ENCODE results near the gene DCAKD.
"Not testable (repeated sequence)": the region's sequence is repeated elsewhere in the genome, so short reads cannot be mapped to it uniquely, and the experiment has no call there.

DCAKD gene

GRCh38 chr17:45063198-45063597 lies 11.8 kb upstream of the DCAKD start:
- no peak for DNase-seq (ENCODE audit: low spot score)

GRCh38 chr17:45061606-45062205 lies 10.3 kb upstream of the DCAKD start:
- DNase-seq (ENCODE audit: low spot score) = no peak

GRCh38 chr17:45060797-45061605 lies 9.6 kb upstream of the DCAKD start, which contains the start of gene NMT1:
TSS of gene NMT1 (plus strand) at chr17:45061317. CDS start at chr17:45061330, 13 bp downstream.
- DNase-seq (ENCODE audit: low spot score) = peak; percentile 94

GRCh38 chr17:45060382-45060796 lies 9.0 kb upstream of the DCAKD start:
- no peak for DNase-seq (ENCODE audit: low spot score)

- no peak for DNase-seq (ENCODE audit: low spot score)
Observed at GRCh38 chr17:45052052-45052772, 780 bp upstream of the DCAKD start.

- DNase-seq (ENCODE audit: low spot score) = not testable (repeated sequence)
Observed at GRCh38 chr17:45051720-45052051, 254 bp upstream of the DCAKD start.

GRCh38 chr17:45050481-45051059 lies 862 bp downstream of the DCAKD start:
- no peak for DNase-seq (ENCODE audit: low spot score)

GRCh38 chr17:45048795-45049563 lies 2.5 kb downstream of the DCAKD start:
- peak; percentile 61 for DNase-seq (ENCODE audit: low spot score)

- no peak for DNase-seq (ENCODE audit: low spot score)
Observed at GRCh38 chr17:45046537-45047125, 4.8 kb downstream of the DCAKD start.

GRCh38 chr17:45043813-45044540 lies 7.5 kb downstream of the DCAKD start:
- DNase-seq (ENCODE audit: low spot score) = no peak

GRCh38 chr17:45042346-45043120 lies 8.9 kb downstream of the DCAKD start:
- no peak for DNase-seq (ENCODE audit: low spot score)

- DNase-seq (ENCODE audit: low spot score) = no peak
Observed at GRCh38 chr17:45040459-45040858, 11.0 kb downstream of the DCAKD start.

GRCh38 chr17:45038728-45039634 lies 12.5 kb downstream of the DCAKD start:
- no peak for DNase-seq (ENCODE audit: low spot score)

GRCh38 chr17:45036691-45037090 lies 14.7 kb downstream of the DCAKD start:
- no peak for DNase-seq (ENCODE audit: low spot score)

- DNase-seq (ENCODE audit: low spot score) = no peak
Observed at GRCh38 chr17:45035848-45036247, 15.6 kb downstream of the DCAKD start.

GRCh38 chr17:45034599-45034998 lies 16.8 kb downstream of the DCAKD start:
- DNase-seq (ENCODE audit: low spot score) = no peak

GRCh38 chr17:45032174-45032541 lies 19.3 kb downstream of the DCAKD start:
- DNase-seq (ENCODE audit: low spot score) = no peak

- no peak for DNase-seq (ENCODE audit: low spot score)
Observed at GRCh38 chr17:45031231-45032173, 19.9 kb downstream of the DCAKD start.

Data from HuH-7 (cell line).